Cardiac muscle cell (in vitro differentiated cells and primary cell): ENCODE results near the gene STK25. TPM values are rescaled to one million over a fixed set of nuclear protein-coding genes. Genes with fewer than 3 reads are reported as not detected.

Experiments used
- DNase-seq, 2 donors: peaks; one replicate each; pipeline versions ENCODE4 v3.0.0 to v3.0.0-alpha.2; 2010 to 2017; ENCODE audit warnings: low read depth in 1 of 2, low spot score in 1 of 2
- H3K27ac ChIP-seq: fragments of 200-600 bp; sonication (generic); 2 replicates; pipeline ENCODE4 v1.5.1; 2016
- H3K27me3 ChIP-seq: fragments of 200-600 bp; sonication (generic); 2 replicates; pipeline ENCODE4 v1.6.0; 2016; ENCODE audit warnings: control low read depth
- H3K36me3 ChIP-seq: fragments of 200-600 bp; sonication (generic); 2 replicates; pipeline ENCODE4 v1.5.1; 2016; ENCODE audit warnings: control low read depth
- H3K4me1 ChIP-seq: fragments of 200-600 bp; sonication (generic); 2 replicates; pipeline ENCODE4 v1.8.1; 2017; ENCODE audit warnings: low read depth, mild to moderate bottlenecking, mixed run types
- H3K4me3 ChIP-seq: fragments of 200-600 bp; sonication (generic); 2 replicates; pipeline ENCODE4 v1.5.1; 2016; ENCODE audit warnings: mild to moderate bottlenecking
- H3K9me3 ChIP-seq: fragments of 200-600 bp; sonication (generic); 2 replicates; pipeline ENCODE4 v1.5.1; 2017; ENCODE audit warnings: low read depth, mild to moderate bottlenecking, control low read depth
- polyA plus RNA-seq: library from polyadenylated mRNA; unstranded; fragments of >200 nt; fragmentation: Nextera tagmentation; extraction: Ambion mirVana; gene quantifications from 2 replicates; pipeline ENCODE4 v1.2.1, GENCODE V29; 2016
- total RNA-seq: library from RNA; depleted of rRNA; stranded (reverse); fragments of >200 nt; gene quantifications from 2 replicates; pipeline ENCODE4 v1.2.3, GENCODE V29; 2016
- TF ChIP-seq, protein P1 (sequence below): IDR thresholded peaks from 2 replicates; pipeline ENCODE4 v1.5.1; 2012; ENCODE audit warnings: low read depth, mild to moderate bottlenecking, low read length

STK25 gene
- total and polyA plus RNA-seq, 2 experiments from 2014 or later: 295 to 422 TPM

- TF ChIP-seq, protein P1, sequence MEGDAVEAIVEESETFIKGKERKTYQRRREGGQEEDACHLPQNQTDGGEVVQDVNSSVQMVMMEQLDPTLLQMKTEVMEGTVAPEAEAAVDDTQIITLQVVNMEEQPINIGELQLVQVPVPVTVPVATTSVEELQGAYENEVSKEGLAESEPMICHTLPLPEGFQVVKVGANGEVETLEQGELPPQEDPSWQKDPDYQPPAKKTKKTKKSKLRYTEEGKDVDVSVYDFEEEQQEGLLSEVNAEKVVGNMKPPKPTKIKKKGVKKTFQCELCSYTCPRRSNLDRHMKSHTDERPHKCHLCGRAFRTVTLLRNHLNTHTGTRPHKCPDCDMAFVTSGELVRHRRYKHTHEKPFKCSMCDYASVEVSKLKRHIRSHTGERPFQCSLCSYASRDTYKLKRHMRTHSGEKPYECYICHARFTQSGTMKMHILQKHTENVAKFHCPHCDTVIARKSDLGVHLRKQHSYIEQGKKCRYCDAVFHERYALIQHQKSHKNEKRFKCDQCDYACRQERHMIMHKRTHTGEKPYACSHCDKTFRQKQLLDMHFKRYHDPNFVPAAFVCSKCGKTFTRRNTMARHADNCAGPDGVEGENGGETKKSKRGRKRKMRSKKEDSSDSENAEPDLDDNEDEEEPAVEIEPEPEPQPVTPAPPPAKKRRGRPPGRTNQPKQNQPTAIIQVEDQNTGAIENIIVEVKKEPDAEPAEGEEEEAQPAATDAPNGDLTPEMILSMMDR: no peak
- H3K9me3 ChIP-seq: no peaks in the 10 kb centered on the region
- H3K36me3 ChIP-seq: no peaks in the 10 kb centered on the region
- no peak overlapping the region for H3K27ac ChIP-seq
- H3K27me3 ChIP-seq: peaks cover 19% of the 10 kb centered on the region
- H3K4me1 ChIP-seq: no peaks in the 10 kb centered on the region
- DNase-seq: no peak
- no peak overlapping the region for H3K4me3 ChIP-seq
These were observed 27.7 kb upstream of the STK25 start for GRCh38 chr2:241535871-241536655.

DNA sequence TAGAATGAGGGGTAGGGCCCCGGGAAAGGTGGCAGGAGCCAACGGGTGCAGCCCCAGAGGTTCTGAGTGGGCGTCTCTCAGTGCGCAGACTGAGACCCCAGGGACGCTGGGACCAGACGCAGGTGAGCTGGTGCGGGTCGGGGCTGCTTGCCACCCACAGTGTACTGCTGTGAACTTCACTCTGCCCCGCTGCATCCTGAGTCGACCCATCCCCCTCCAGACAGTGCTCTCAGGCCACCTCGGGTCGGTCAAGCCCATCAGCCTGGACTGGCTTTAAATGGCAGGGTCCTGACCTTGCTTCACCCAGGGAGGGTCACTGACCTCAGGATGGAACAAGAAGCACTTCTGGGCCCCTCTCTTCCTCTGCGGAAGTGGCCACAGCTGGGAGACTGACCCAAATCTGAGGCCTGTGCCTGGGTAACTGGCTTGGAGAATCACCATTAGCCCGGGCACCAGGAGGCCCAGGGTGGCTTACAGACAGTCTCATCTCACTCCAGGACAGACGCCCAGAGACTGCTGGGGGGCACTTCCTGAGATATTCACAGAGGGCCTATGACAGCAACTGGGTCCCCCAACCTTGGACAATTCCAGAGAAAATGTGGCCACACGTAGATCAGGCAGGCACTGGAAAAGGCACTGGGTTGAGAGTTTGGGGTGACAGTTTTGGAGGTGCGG lies 26.5 kb upstream of the STK25 start:
- TF ChIP-seq, protein P1: no peak
- Histone ChIP-seq H3K4me1 (no peaks in the 10 kb centered on the region), H3K27ac (no peak overlapping the region), H3K4me3 (no peak overlapping the region), H3K36me3 (no peaks in the 10 kb centered on the region), H3K27me3 (peaks cover 7% of the 10 kb centered on the region), H3K9me3 (no peaks in the 10 kb centered on the region)
- DNase-seq: no peak

GRCh38 chr2:241534293-241534692 lies 25.9 kb upstream of the STK25 start:
- Histone ChIP-seq H3K27ac (no peak overlapping the region), H3K4me1 (no peaks in the 10 kb centered on the region), H3K27me3 (peaks cover 2% of the 10 kb centered on the region), H3K4me3 (no peak overlapping the region), H3K36me3 (no peaks in the 10 kb centered on the region), H3K9me3 (no peaks in the 10 kb centered on the region)
- DNase-seq: no peak
- TF ChIP-seq, protein P1: no peak

DNA sequence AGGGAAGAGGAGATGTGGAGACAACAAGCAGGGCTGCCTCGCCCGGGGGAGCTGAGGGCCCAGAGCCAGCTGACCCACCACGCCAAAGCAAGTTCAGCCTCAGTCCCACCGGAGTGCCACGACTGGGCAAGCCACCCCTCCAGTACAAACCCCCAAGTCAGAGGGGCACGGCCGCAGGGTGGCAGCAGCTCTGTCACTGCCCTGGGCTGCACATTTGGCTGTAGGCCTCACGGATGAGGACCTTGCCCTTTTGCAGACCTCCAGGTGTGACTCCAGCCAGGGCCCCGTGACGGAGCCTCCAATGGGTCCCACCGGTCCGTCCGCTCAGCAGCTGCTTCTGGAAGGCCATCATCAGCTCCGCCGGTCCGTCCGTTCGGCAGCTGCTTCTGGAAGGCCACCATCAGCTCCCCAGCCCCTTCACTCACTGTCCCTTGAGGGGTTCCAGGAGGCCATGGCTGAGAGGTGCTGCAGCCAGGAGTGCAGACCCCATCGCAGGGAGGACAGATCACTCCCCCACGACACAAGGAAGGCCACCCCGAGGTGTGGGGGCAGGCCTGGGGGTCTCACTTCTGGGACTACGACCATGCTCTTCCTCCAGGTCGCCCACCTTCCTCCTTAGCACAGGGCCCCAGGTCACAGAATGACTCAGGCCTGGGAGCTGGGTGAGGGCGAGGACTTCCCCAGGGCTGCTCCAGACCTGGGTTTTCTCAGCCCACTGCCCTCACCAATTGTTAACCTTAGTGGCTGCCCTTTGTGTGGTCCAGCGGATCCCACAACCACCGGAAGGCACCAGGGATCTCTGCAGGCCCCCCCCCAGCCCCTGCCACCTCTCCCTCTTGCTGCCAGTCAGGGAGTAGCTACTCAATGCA lies 24.6 kb upstream of the STK25 start:
- H3K36me3 ChIP-seq: no peaks in the 10 kb centered on the region
- H3K27ac ChIP-seq: no peak overlapping the region
- H3K4me3 ChIP-seq: no peak overlapping the region
- H3K9me3 ChIP-seq: no peaks in the 10 kb centered on the region
- no peak for DNase-seq
- H3K27me3 ChIP-seq: no peaks in the 10 kb centered on the region
- TF ChIP-seq, protein P1: no peak
- no peaks in the 10 kb centered on the region for H3K4me1 ChIP-seq

GRCh38 chr2:241532168-241532567 lies 23.8 kb upstream of the STK25 start:
- DNase-seq: no peak
- H3K9me3 ChIP-seq: no peaks in the 10 kb centered on the region
- H3K4me3 ChIP-seq: no peak overlapping the region
- no peaks in the 10 kb centered on the region for H3K36me3 ChIP-seq
- H3K4me1 ChIP-seq: no peaks in the 10 kb centered on the region
- TF ChIP-seq, protein P1: no peak
- H3K27me3 ChIP-seq: no peaks in the 10 kb centered on the region
- H3K27ac ChIP-seq: no peak overlapping the region
